Measurements from ENCODE around the gene HLA-A. TPM values are rescaled to one million over a fixed set of nuclear protein-coding genes. Genes with fewer than 3 reads are reported as not detected.

HLA-A gene
- total and polyA plus RNA-seq, 9 of the 15 experiments (the other 6 are each of a cell fraction or from before 2014, with no cell fraction given), result 0.46 to 3.3 TPM; not detected in 7

DNA sequence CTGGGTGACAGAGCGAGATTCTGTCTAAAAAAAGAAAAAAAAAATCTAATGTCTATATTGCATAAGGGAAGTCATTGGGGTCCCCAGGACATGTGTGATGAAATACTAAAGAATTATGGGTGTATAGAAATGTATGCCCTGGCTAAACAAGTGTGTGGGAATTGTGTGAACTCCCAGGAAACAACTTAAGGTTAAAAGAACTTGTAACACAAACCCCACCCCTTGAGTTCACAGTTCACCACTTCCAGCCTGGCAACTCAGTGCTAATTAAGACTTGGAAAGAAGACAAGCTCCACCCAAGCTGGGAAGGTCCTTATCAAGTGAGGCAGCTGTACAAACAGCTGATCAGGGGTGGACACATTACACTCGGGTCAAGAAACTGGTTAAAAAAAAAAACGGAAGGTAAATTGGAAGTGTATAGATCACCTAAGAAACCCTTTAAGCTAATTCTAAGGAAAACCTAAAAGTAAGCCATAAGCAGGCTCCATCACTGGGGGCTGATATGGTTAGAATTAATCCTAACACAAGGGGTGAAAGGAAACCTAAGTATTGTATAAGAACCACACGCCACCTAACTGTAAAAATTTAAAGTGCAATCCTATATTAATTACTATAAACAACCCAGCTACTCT lies 25.2 kb downstream of the HLA-A start (continued):
- TF ChIP-seq, protein P1, sequence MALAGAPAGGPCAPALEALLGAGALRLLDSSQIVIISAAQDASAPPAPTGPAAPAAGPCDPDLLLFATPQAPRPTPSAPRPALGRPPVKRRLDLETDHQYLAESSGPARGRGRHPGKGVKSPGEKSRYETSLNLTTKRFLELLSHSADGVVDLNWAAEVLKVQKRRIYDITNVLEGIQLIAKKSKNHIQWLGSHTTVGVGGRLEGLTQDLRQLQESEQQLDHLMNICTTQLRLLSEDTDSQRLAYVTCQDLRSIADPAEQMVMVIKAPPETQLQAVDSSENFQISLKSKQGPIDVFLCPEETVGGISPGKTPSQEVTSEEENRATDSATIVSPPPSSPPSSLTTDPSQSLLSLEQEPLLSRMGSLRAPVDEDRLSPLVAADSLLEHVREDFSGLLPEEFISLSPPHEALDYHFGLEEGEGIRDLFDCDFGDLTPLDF (CRISPR knock-in tag; IDR thresholded peaks at IDR 0.05), result no peak
- TF ChIP-seq ZNF23 (CRISPR knock-in tag; IDR thresholded peaks at IDR 0.05) (no peak), YBX1 (IDR thresholded peaks at IDR 0.05) (no peak), TCF7L2 (IDR thresholded peaks at IDR 0.05; ENCODE audit: low read depth, low read length) (no peak), CTBP1 (IDR thresholded peaks at IDR 0.05; ENCODE audit: borderline replicate concordance) (peak; percentile 51; the same call in 1 of the 2 replicates), TAF1 (IDR thresholded peaks at IDR 0.05; ENCODE audit: control insufficient read depth, extremely low read depth, insufficient read depth, low read length, severe bottlenecking) (no peak), BRD9 (IDR thresholded peaks at IDR 0.05; ENCODE audit: low read depth, partially characterized antibody) (peak; percentile 32), GABPB2 (CRISPR knock-in tag; conservative IDR thresholded peaks at IDR 0.05) (no peak), TEAD4 (IDR thresholded peaks at IDR 0.05; ENCODE audit: low read length) (peak; percentile 90), TEAD4 (CRISPR knock-in tag; IDR thresholded peaks at IDR 0.05; ENCODE audit: borderline replicate concordance) (no peak), HDAC6 (IDR thresholded peaks at IDR 0.05; ENCODE audit: low read depth, low read length) (no peak), EGR1 (conservative IDR thresholded peaks at IDR 0.05) (no peak), COPS2 (conservative IDR thresholded peaks at IDR 0.05) (no peak), WHSC1 (IDR thresholded peaks at IDR 0.05; ENCODE audit: low read length) (no peak), EHMT2 (IDR thresholded peaks at IDR 0.05) (peak; percentile 43; the same call in 1 of the 2 replicates), KAT8 (IDR thresholded peaks at IDR 0.05; ENCODE audit: low read depth) (no peak), FOXK2 (conservative IDR thresholded peaks at IDR 0.05 in 1 of 2, IDR thresholded peaks at IDR 0.05 in 1 of 2; ENCODE audit: low read depth in 2 of 2) (peak; percentile 56 to 91), HMGN3 (IDR thresholded peaks at IDR 0.05; ENCODE audit: borderline replicate concordance, extremely low read depth, insufficient read length, low read depth, low read length) (no peak), ZFP36 (IDR thresholded peaks at IDR 0.05; ENCODE audit: low read depth, low read length, partially characterized antibody) (no peak), TCF7 (IDR thresholded peaks at IDR 0.05; ENCODE audit: borderline replicate concordance) (no peak)
- TF ChIP-seq, protein P2, sequence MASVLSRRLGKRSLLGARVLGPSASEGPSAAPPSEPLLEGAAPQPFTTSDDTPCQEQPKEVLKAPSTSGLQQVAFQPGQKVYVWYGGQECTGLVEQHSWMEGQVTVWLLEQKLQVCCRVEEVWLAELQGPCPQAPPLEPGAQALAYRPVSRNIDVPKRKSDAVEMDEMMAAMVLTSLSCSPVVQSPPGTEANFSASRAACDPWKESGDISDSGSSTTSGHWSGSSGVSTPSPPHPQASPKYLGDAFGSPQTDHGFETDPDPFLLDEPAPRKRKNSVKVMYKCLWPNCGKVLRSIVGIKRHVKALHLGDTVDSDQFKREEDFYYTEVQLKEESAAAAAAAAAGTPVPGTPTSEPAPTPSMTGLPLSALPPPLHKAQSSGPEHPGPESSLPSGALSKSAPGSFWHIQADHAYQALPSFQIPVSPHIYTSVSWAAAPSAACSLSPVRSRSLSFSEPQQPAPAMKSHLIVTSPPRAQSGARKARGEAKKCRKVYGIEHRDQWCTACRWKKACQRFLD (CRISPR knock-in tag; IDR thresholded peaks at IDR 0.05), result no peak
- TF ChIP-seq, protein P3, sequence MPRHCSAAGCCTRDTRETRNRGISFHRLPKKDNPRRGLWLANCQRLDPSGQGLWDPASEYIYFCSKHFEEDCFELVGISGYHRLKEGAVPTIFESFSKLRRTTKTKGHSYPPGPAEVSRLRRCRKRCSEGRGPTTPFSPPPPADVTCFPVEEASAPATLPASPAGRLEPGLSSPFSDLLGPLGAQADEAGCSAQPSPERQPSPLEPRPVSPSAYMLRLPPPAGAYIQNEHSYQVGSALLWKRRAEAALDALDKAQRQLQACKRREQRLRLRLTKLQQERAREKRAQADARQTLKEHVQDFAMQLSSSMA (CRISPR knock-in tag; IDR thresholded peaks at IDR 0.05), result no peak
- TF ChIP-seq, protein P4, sequence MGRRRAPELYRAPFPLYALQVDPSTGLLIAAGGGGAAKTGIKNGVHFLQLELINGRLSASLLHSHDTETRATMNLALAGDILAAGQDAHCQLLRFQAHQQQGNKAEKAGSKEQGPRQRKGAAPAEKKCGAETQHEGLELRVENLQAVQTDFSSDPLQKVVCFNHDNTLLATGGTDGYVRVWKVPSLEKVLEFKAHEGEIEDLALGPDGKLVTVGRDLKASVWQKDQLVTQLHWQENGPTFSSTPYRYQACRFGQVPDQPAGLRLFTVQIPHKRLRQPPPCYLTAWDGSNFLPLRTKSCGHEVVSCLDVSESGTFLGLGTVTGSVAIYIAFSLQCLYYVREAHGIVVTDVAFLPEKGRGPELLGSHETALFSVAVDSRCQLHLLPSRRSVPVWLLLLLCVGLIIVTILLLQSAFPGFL (CRISPR knock-in tag; IDR thresholded peaks at IDR 0.05), result no peak
- TF ChIP-seq, protein P5, sequence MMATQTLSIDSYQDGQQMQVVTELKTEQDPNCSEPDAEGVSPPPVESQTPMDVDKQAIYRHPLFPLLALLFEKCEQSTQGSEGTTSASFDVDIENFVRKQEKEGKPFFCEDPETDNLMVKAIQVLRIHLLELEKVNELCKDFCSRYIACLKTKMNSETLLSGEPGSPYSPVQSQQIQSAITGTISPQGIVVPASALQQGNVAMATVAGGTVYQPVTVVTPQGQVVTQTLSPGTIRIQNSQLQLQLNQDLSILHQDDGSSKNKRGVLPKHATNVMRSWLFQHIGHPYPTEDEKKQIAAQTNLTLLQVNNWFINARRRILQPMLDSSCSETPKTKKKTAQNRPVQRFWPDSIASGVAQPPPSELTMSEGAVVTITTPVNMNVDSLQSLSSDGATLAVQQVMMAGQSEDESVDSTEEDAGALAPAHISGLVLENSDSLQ (IDR thresholded peaks at IDR 0.05), result 0 out of 2 replicates have a peak, but pooled peaks have one; percentile 37
